ENCODE results near the gene KIF5B. TPM values are rescaled to one million over a fixed set of nuclear protein-coding genes. Genes with fewer than 3 reads are reported as not detected.

KIF5B gene
- total and polyA plus RNA-seq, 2 of the 4 experiments (the other 2 are of a cell fraction), result 33.5 to 68.5 TPM

DNA sequence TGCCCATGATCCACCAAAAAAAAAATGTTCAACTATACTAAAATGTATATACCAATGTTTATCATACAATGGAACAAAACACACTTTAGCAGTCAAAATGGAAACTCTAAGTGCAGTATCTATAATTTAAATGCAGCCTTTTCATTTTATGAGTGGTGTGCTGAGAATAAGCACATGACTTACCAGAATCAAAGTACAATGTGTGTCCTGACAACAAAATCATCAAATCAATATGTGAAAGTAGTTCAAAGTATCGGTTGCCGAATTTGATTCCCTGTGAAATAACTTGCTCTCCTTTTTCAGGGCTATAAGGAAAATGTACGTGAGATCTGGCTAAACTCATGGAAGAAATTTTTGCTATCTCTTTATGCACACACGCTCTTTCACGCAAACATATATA lies 16.9 kb upstream of the KIF5B start:
- intact Hi-C loops (cut with micrococcal nuclease) (no loop called here), dilution Hi-C loops (cut with HindIII; ENCODE audit: low sequenced_read_pairs, unreplicated experiment) (no loop called here)
- WGBS, 2 experiments (ENCODE audit: extremely low coverage in 2 of 2, insufficient read length in 1 of 2), result no CpG with 5 or more reads among the region's 5 CpGs

More for the DNA sequence above, 16.9 kb upstream of the KIF5B start:
- H3K56ac ChIP-seq (ENCODE audit: extremely low read depth, insufficient read depth, low read length), result no peak overlapping the region
- no peak overlapping the region for H2AK5ac ChIP-seq (ENCODE audit: low read depth, low read length)
- H3K4ac ChIP-seq (ENCODE audit: low read depth, low read length), result no peak overlapping the region
- no peak overlapping the region for H2BK20ac ChIP-seq (ENCODE audit: low read depth, low read length)
- no peak overlapping the region for H3K4me2 ChIP-seq (ENCODE audit: low read depth, low read length)
- H3K18ac ChIP-seq (ENCODE audit: low read depth, low read length), result no peak overlapping the region
- H2AK9ac ChIP-seq (replicated peaks; ENCODE audit: low read depth, low read length, poor library complexity), result no peak overlapping the region
- no peak overlapping the region for H4K91ac ChIP-seq (ENCODE audit: insufficient read depth, low read depth, low read length)
- in situ Hi-C loops (cut with MboI; ENCODE audit: low sequenced_read_pairs), result no loop called here
- H4K8ac ChIP-seq (ENCODE audit: low read depth in 2 of 2, low read length in 2 of 2), result no peak overlapping the region
- no peak overlapping the region for H2BK15ac ChIP-seq (ENCODE audit: low read depth, low read length)
- no peak overlapping the region for H2BK120ac ChIP-seq (ENCODE audit: low read depth, low read length)
- H3K4me1 ChIP-seq (ENCODE audit: control insufficient read depth, insufficient read depth, low read length), result peaks cover 2% of the 10 kb centered on the region
- H2BK5ac ChIP-seq (ENCODE audit: low read depth, low read length, poor library complexity, severe bottlenecking), result no peak overlapping the region
- no peak overlapping the region for H3K23ac ChIP-seq (ENCODE audit: low read depth, low read length)
- H3K14ac ChIP-seq (replicated peaks; ENCODE audit: low read depth, low read length), result no peak overlapping the region
- no TSS peak for BruUV-seq (replicated peaks)
- no peak overlapping the region for H3K4me3 ChIP-seq (ENCODE audit: insufficient read depth, low read depth, low read length)
- H3K79me1 ChIP-seq (ENCODE audit: low read depth in 1 of 2, low read length in 2 of 2), result no peaks in the 10 kb centered on the region
- H2AFZ ChIP-seq (replicated peaks; ENCODE audit: low read length, poor library complexity), result no peak overlapping the region
- CTCF ChIA-PET, result no interaction called here
- no peak overlapping the region for H4K5ac ChIP-seq (ENCODE audit: low read depth, low read length)
- H3K27me3 ChIP-seq (ENCODE audit: control insufficient read depth, insufficient read depth, low read length), result peaks cover 4% of the 10 kb centered on the region; the same call in 1 of the 2 replicates
- H3K9me1 ChIP-seq (ENCODE audit: insufficient read depth, low read length), result peaks cover 4% of the 10 kb centered on the region
- POLR2A ChIA-PET (ENCODE audit: unreplicated experiment), result no interaction called here
- no peaks in the 10 kb centered on the region for H3K36me3 ChIP-seq (ENCODE audit: control insufficient read depth, insufficient read depth, low read length)
- H4K20me1 ChIP-seq (ENCODE audit: insufficient read depth, low read length), result no peaks in the 10 kb centered on the region
- TF ChIP-seq BHLHE40 (IDR thresholded peaks at IDR 0.05; ENCODE audit: low read depth, low read length) (no peak), RAD21 (IDR thresholded peaks at IDR 0.05; ENCODE audit: low read length) (no peak), RFX5 (IDR thresholded peaks at IDR 0.05; ENCODE audit: low read depth, low read length) (no peak), CEBPB (IDR thresholded peaks at IDR 0.05; ENCODE audit: low read depth, low read length) (no peak), MXI1 (IDR thresholded peaks at IDR 0.05; ENCODE audit: borderline replicate concordance, low read depth, low read length) (no peak), FOS (IDR thresholded peaks at IDR 0.05; ENCODE audit: low read depth, low read length) (no peak), SMC3 (IDR thresholded peaks at IDR 0.05; ENCODE audit: low read depth, low read length) (no peak), RCOR1 (IDR thresholded peaks at IDR 0.05; ENCODE audit: insufficient replicate concordance, low read length) (no peak), POLR2A (IDR thresholded peaks at IDR 0.05; ENCODE audit: low read depth, low read length) (no peak)
- TF ChIP-seq, protein P1, sequence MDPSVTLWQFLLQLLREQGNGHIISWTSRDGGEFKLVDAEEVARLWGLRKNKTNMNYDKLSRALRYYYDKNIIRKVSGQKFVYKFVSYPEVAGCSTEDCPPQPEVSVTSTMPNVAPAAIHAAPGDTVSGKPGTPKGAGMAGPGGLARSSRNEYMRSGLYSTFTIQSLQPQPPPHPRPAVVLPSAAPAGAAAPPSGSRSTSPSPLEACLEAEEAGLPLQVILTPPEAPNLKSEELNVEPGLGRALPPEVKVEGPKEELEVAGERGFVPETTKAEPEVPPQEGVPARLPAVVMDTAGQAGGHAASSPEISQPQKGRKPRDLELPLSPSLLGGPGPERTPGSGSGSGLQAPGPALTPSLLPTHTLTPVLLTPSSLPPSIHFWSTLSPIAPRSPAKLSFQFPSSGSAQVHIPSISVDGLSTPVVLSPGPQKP (IDR thresholded peaks at IDR 0.05; ENCODE audit: borderline replicate concordance, low read depth, low read length), result no peak
- DNase-seq, result no peak
- no peak for ATAC-seq (ENCODE audit: low read depth)
- H3K9ac ChIP-seq (ENCODE audit: low read depth, low read length), result no peak overlapping the region
- H3K9me3 ChIP-seq (ENCODE audit: control insufficient read depth, insufficient read depth, low read length), result no peaks in the 10 kb centered on the region
- no peak overlapping the region for H3K27ac ChIP-seq (ENCODE audit: insufficient read depth, low read length)
